ENCODE data around the gene EVC.

The EVC gene

DNA sequence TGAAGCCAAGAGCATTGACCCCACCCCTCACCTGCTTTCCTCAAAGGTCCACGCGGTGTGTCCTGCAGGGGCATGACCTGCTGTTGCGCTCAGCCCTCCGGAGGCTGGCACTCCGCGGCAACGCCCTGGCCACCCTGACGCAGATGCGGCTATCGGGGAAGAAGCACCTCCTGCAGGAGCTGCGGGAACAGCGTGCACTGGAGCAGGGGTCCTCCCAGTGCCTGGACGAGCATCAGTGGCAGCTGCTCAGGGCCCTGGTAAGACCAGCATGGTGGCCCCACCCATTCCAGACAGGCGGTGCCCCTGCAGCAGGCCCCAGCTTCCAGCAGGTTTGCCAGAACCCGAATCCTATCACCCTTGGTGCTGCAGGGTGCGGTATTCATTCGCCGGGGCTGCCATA, 86.0 kb downstream of the EVC start:
- POLR2A ChIA-PET: no interaction called here

DNA sequence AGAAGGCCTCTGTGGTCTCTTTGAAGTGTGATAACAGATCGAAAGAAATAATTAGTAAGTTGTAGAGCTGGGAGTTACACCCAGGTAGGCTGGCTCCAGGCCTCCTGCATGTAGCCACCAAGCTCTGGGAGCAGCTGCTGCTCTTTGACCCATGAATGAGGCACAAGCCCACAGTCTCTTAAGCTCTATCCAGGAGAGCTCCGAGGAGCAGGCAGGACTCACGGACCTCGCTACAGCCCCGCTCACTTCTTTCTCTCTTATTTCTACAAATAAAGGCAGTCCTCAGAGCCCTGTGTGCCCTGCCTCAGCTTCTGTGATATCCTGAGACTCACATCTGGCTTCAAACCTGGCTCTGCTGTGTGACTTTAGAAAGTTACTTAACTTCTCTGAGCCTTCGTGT, 86.9 kb downstream of the EVC start:
- no peak for DNase-seq (ENCODE audit: extremely low spot score)
- TF ChIP-seq, protein P1, sequence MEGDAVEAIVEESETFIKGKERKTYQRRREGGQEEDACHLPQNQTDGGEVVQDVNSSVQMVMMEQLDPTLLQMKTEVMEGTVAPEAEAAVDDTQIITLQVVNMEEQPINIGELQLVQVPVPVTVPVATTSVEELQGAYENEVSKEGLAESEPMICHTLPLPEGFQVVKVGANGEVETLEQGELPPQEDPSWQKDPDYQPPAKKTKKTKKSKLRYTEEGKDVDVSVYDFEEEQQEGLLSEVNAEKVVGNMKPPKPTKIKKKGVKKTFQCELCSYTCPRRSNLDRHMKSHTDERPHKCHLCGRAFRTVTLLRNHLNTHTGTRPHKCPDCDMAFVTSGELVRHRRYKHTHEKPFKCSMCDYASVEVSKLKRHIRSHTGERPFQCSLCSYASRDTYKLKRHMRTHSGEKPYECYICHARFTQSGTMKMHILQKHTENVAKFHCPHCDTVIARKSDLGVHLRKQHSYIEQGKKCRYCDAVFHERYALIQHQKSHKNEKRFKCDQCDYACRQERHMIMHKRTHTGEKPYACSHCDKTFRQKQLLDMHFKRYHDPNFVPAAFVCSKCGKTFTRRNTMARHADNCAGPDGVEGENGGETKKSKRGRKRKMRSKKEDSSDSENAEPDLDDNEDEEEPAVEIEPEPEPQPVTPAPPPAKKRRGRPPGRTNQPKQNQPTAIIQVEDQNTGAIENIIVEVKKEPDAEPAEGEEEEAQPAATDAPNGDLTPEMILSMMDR (IDR thresholded peaks at IDR 0.05; ENCODE audit: control extremely low read depth, extremely low read depth, low read depth, missing control alignments): no peak
- CTCF ChIA-PET: no interaction called here
- POLR2A ChIA-PET: no interaction called here

More for the DNA sequence above, 86.0 kb downstream of the EVC start:
- CTCF ChIA-PET: no interaction called here
- TF ChIP-seq, protein P1 (IDR thresholded peaks at IDR 0.05; ENCODE audit: control extremely low read depth, extremely low read depth, low read depth, missing control alignments): no peak
- no peak for DNase-seq (ENCODE audit: extremely low spot score)

GRCh38 chr4:5798462-5798861, 87.5 kb downstream of the EVC start:
- DNase-seq (ENCODE audit: extremely low spot score): no peak
- ChIA-PET POLR2A (no interaction called here), CTCF (no interaction called here)
- TF ChIP-seq, protein P1 (IDR thresholded peaks at IDR 0.05; ENCODE audit: control extremely low read depth, extremely low read depth, low read depth, missing control alignments): no peak

DNA sequence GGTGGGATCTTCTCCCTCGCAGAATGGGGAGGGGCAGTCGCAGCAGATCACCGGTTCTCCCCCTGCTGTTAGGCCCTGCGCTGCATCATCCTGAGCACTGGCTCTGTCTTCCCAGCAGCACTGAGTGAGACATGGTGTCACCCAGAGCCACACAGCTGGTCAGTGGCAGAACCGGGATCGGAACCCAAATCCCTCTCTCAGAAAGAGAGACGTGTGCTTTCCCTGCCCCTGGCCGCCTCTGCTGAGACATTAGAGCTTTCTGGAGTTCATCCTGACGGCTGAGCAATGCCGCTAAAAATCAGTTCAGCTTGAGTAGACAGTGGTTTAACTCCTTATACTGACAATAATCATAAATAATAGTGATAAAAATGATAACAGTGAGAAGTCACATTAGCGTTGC, 87.9 kb downstream of the EVC start:
- ChIA-PET POLR2A (no interaction called here), CTCF (no interaction called here)
- DNase-seq (ENCODE audit: extremely low spot score): no peak
- TF ChIP-seq, protein P1 (IDR thresholded peaks at IDR 0.05; ENCODE audit: control extremely low read depth, extremely low read depth, low read depth, missing control alignments): no peak

GRCh38 chr4:5799406-5799805, 88.4 kb downstream of the EVC start:
- no peak for DNase-seq (ENCODE audit: extremely low spot score)
- CTCF ChIA-PET: no interaction called here

GRCh38 chr4:5800496-5800895, 89.5 kb downstream of the EVC start:
- no peak for DNase-seq (ENCODE audit: extremely low spot score)
- TF ChIP-seq, protein P1 (IDR thresholded peaks at IDR 0.05; ENCODE audit: control extremely low read depth, extremely low read depth, low read depth, missing control alignments): no peak
- ChIA-PET CTCF (no interaction called here), POLR2A (no interaction called here)

More at GRCh38 chr4:5799406-5799805, 88.4 kb downstream of the EVC start:
- TF ChIP-seq, protein P1 (IDR thresholded peaks at IDR 0.05; ENCODE audit: control extremely low read depth, extremely low read depth, low read depth, missing control alignments): no peak
- POLR2A ChIA-PET: no interaction called here

DNA sequence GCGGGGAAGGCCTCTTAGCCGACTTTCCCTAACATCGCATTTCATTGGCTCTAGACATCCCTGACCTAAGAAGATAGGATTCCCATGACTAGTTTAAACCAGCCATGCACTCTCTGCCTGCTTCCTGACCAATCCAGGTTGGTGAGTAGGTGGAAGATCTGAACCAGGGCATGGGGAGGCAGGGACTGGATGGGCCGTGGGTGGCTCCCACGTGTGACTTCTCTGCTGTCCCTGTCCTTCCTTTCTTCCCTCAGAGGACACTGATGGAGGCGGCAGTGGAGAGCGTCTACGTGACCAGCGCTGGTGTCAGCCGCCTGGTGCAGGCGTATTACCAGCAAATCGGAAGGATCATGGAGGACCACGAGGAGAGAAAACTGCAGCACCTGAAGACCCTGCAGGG, 90.7 kb downstream of the EVC start:
- no peak for DNase-seq (ENCODE audit: extremely low spot score)
- TF ChIP-seq, protein P1 (IDR thresholded peaks at IDR 0.05; ENCODE audit: control extremely low read depth, extremely low read depth, low read depth, missing control alignments): no peak
- POLR2A ChIA-PET: no interaction called here
- CTCF ChIA-PET: no interaction called here

All from GM10248 (cell line).